Ectodermal cell (in vitro differentiated cells): ENCODE data around the gene APOLD1.
"Not testable (repeated sequence)": the region's sequence is repeated elsewhere in the genome, so short reads cannot be mapped to it uniquely, and the experiment has no call there.

Source experiments
- H3K27ac ChIP-seq: 2 replicates; pipeline ENCODE4 v1.7.0; 2013; ENCODE audit warnings: mild to moderate bottlenecking, low read depth, low read length; ENCODE audit not compliant: insufficient read depth, poor library complexity, severe bottlenecking
- H3K27me3 ChIP-seq: 2 replicates; pipeline ENCODE4 v1.7.0; 2013; ENCODE audit warnings: mild to moderate bottlenecking, low read length; ENCODE audit not compliant: insufficient read depth, control insufficient read depth, poor library complexity, severe bottlenecking
- H3K36me3 ChIP-seq: one replicate; pipeline ENCODE4 v1.7.0; 2013; ENCODE audit warnings: low read length; ENCODE audit not compliant: control insufficient read depth, insufficient read depth
- H3K4me1 ChIP-seq: one replicate; pipeline ENCODE4 v1.7.0; 2013; ENCODE audit warnings: low read length; ENCODE audit not compliant: control insufficient read depth, insufficient read depth
- H3K4me3 ChIP-seq: 2 replicates; pipeline ENCODE4 v1.7.0; 2013; ENCODE audit warnings: low read depth, low read length, control low read depth; ENCODE audit not compliant: insufficient read depth
- H3K9me3 ChIP-seq: 2 replicates; pipeline ENCODE4 v1.7.0; 2013; ENCODE audit warnings: mild to moderate bottlenecking, low read length, moderate library complexity; ENCODE audit not compliant: control insufficient read depth
- WGBS, 2 experiments: methylation state at CpG; one replicate each; pipeline ENCODE4 v1.1.7; 2013; ENCODE audit warnings: missing lambda C conversion rate in 2 of 2; 5-methylcytosine and 5-hydroxymethylcytosine counted together

The APOLD1 gene

GRCh38 chr12:12818701-12819100 lies 33.2 kb downstream of the APOLD1 start:
- no peak overlapping the region for H3K27ac ChIP-seq
- H3K27me3 ChIP-seq, result no peaks in the 10 kb centered on the region
- WGBS, 2 experiments, result 96 to 98% methylated on average over 4 of the region's 4 CpGs
- peaks cover 21% of the 10 kb centered on the region for H3K36me3 ChIP-seq
- H3K9me3 ChIP-seq, result no peaks in the 10 kb centered on the region
- H3K4me3 ChIP-seq, result no peak overlapping the region
- no peaks in the 10 kb centered on the region for H3K4me1 ChIP-seq

- peaks cover 26% of the 10 kb centered on the region for H3K36me3 ChIP-seq
- H3K9me3 ChIP-seq, result no peaks in the 10 kb centered on the region
- no peaks in the 10 kb centered on the region for H3K27me3 ChIP-seq
- H3K27ac ChIP-seq, result no peak overlapping the region
- H3K4me1 ChIP-seq, result no peaks in the 10 kb centered on the region
- WGBS, 2 experiments, result 97 to 100% methylated on average over 2 of the region's 2 CpGs
- no peak overlapping the region for H3K4me3 ChIP-seq
Observed at GRCh38 chr12:12819221-12819620, 33.8 kb downstream of the APOLD1 start.

DNA sequence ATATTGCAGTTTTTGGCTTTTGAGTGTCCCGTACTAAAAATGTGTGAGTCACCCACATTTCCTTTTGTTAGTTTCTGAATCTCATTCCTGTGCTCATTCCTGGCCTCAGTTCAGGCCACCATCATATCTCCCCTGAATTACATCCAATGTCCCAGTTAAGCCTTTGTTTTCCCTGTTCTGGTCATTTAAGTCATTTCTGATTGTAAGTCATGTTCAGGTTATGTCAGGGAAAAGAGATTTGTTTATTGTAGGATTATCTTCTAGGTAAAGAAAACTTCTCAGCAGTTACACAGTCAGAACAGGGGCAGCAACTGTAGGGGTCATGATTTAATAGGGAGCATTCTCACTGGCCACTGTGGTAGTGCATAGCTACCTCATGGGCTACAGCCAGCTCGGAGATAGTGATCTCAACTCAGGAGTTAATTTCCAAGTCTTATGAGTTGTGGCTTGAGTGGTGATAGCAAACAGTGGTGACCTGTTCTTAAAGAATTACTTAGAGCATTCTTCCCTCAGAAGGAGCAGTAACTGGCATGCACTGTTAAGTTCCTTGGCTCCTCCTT lies 34.4 kb downstream of the APOLD1 start:
- 88 to 89% methylated on average over 2 of the region's 2 CpGs for WGBS, 2 experiments
- no peaks in the 10 kb centered on the region for H3K27me3 ChIP-seq
- no peak overlapping the region for H3K27ac ChIP-seq
- peaks cover 31% of the 10 kb centered on the region for H3K36me3 ChIP-seq
- no peaks in the 10 kb centered on the region for H3K9me3 ChIP-seq
- H3K4me3 ChIP-seq, result no peak overlapping the region
- no peaks in the 10 kb centered on the region for H3K4me1 ChIP-seq

DNA sequence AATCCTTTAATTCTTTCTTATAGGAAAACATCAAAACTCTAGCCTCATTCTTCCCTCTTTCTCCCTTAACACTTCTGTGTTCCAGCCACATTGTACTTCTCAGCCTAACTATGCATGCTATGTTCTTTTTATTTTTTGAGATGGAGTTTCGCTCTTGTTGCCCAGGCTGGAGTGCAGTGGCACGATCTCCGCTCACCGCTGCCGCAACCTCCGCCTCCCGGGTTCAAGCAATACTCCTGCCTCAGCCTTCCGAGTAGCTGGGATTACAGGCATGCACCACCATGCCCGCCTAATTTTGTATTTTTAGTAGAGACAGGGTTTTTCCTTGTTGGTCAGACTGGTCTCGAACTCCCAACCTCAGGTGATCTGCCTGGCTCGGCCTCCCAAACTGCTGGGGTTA lies 34.9 kb downstream of the APOLD1 start:
- H3K27ac ChIP-seq, H3K27me3 ChIP-seq, H3K4me3 ChIP-seq, H3K9me3 ChIP-seq, H3K4me1 ChIP-seq: not testable (repeated sequence)
- H3K36me3 ChIP-seq, result peaks cover 32% of the 10 kb centered on the region
- WGBS, 2 experiments, result 96 to 97% methylated on average over 11 of the region's 11 CpGs

- Histone ChIP-seq H3K27ac (no peak overlapping the region), H3K36me3 (peaks cover 42% of the 10 kb centered on the region), H3K4me1 (no peaks in the 10 kb centered on the region), H3K27me3 (no peaks in the 10 kb centered on the region), H3K4me3 (no peak overlapping the region), H3K9me3 (no peaks in the 10 kb centered on the region)
- WGBS, 2 experiments, result 94 to 98% methylated on average over 6 of the region's 6 CpGs
Observed at GRCh38 chr12:12821975-12822374, 36.5 kb downstream of the APOLD1 start.

DNA sequence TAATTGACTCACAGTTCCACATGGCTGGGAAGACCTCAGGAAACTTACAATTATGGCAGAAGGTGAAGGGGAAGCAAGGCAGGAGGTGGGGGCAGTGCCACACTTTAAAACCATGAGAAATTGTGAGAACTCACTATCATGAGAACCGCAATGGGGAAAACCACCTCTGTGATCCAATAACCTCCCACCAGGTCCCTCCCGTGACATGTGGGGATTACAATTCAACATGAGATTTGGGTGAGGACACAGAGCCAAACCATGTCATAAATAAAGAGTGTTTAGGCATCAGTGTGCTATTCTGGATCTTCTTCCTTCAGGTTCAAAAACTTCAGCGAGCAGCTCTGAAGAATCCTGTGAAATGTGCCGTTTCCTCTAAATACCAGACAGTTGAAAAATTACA lies 37.4 kb downstream of the APOLD1 start:
- Histone ChIP-seq H3K4me1 (no peaks in the 10 kb centered on the region), H3K4me3 (no peak overlapping the region), H3K27ac (no peak overlapping the region), H3K27me3 (no peaks in the 10 kb centered on the region), H3K9me3 (no peaks in the 10 kb centered on the region), H3K36me3 (peaks cover 51% of the 10 kb centered on the region)
- WGBS, 2 experiments, result 95 to 97% methylated on average over 3 to 4 of the region's 4 CpGs

DNA sequence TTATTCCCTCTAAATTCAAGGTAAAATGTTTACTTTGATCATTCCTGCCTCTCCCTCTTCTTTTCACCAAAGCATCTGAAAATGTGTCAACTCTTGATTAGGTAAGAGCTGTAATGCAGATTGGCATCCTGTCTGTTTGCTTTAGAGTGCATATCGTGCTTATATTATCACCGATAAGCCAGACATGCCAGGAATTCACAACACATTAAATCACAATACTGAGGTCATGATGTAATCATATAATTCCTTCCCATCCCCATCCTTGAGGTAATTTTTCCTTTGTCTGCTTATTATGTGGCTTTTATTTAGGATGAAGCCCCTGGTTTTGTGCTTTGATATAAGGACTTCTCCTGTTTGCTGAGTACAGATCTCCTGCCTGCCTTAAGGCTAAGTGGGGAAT lies 37.8 kb downstream of the APOLD1 start:
- no peaks in the 10 kb centered on the region for H3K27me3 ChIP-seq
- no peaks in the 10 kb centered on the region for H3K4me1 ChIP-seq
- H3K36me3 ChIP-seq, result peaks cover 54% of the 10 kb centered on the region
- no peak overlapping the region for H3K27ac ChIP-seq
- no peaks in the 10 kb centered on the region for H3K9me3 ChIP-seq
- WGBS, 2 experiments, result 100% methylated on average over 2 of the region's 2 CpGs
- no peak overlapping the region for H3K4me3 ChIP-seq

DNA sequence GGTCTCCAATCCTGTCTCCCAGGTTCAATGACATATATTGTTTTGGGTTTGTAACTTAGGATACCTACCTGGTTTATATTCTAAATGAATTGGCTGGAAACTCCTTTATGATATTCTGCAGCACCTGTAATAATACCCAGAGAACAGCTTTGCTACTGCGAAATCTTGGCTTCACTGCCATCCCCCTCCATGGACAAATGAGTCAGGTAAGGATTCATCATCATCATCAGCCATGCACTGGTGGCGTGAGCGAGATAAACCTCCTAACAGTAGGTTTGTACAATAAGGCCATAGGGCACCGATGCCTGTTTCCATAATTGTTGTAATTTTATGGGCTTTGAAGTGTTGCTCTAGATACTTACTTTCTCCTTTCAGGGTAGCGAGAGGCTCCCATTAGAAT lies 38.4 kb downstream of the APOLD1 start:
- H3K27me3 ChIP-seq, result no peaks in the 10 kb centered on the region
- H3K36me3 ChIP-seq, result peaks cover 57% of the 10 kb centered on the region
- H3K9me3 ChIP-seq, result no peaks in the 10 kb centered on the region
- WGBS, 2 experiments, result 90 to 97% methylated on average over 5 of the region's 5 CpGs
- H3K4me1 ChIP-seq, result no peaks in the 10 kb centered on the region
- no peak overlapping the region for H3K27ac ChIP-seq
- no peak overlapping the region for H3K4me3 ChIP-seq

DNA sequence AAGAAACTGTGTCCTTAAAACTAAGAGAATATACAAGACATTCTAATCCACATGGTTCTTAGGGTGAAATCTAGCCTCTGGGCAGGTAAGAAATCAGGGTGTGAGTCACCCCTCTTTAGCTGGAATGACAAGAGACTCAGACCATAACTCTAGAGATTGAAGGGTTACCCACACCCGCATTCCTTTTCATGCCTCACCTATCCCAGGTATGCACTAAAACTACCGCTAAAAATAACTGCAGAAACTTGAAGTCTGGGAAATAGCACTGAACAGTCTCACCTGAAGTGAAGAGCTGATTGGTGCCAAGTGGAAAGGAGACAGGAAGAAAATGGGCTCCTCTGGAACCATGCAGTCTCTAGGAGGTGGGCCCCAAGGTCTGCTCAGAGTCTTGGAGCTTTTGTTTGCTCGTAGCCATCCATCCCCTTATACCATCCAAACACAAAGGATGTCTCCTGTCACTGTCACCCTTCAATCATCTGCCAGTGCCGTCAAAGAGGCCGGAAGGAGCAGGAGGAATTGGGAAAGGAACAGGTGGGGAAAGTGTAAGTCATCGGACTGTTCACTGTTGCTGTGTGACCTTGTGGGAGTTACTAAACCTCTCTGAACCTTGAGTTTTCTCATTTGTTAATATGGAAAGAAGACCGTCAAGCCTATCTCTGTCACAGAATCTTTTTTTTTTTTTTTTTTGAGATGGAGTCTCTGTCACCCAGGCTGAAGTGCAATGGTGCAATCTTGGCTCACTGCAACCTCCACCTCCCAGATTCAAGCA lies 50.1 kb downstream of the APOLD1 start:
- peaks cover 15% of the 10 kb centered on the region for H3K36me3 ChIP-seq
- no peaks in the 10 kb centered on the region for H3K9me3 ChIP-seq
- no peaks in the 10 kb centered on the region for H3K4me1 ChIP-seq
- H3K4me3 ChIP-seq, result no peak overlapping the region
- WGBS, 2 experiments, result 90 to 91% methylated on average over 6 to 7 of the region's 7 CpGs
- no peaks in the 10 kb centered on the region for H3K27me3 ChIP-seq
- H3K27ac ChIP-seq, result no peak overlapping the region

DNA sequence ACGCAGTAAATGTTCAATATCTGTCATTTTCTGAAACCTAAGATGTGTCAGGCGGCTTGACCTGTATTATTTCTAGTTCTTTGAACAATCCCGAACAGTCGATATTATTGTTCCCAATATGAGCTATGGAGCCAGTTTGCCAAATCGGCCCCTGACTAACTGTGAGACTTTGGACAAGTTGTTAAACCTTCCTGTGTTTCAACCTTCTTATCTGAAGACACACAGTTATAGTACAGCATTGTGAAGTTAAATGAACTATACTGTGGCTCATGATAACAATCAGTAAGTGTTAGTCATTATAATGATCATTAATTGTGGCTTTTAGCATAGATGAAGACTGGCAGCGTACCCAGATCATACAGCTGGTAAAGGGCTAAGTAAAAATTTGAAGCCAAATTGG lies 51.1 kb downstream of the APOLD1 start:
- WGBS, 2 experiments, result 95% methylated on average over 6 of the region's 6 CpGs
- Histone ChIP-seq H3K4me3 (no peak overlapping the region), H3K9me3 (no peaks in the 10 kb centered on the region), H3K27ac (no peak overlapping the region), H3K36me3 (peaks cover 11% of the 10 kb centered on the region), H3K27me3 (no peaks in the 10 kb centered on the region), H3K4me1 (no peaks in the 10 kb centered on the region)
